Nephron progenitor cell (in vitro differentiated cells): ENCODE results near the gene MED15.
"Not testable (repeated sequence)": the region's sequence is repeated elsewhere in the genome, so short reads cannot be mapped to it uniquely, and the experiment has no call there.

Experiments used
- DNase-seq: peaks from one replicate; pipeline ENCODE4 v3.0.0; 2021
- H3K27ac Mint-ChIP-seq: 2 replicates; pipeline ENCODE4 v1.8.0; 2021; ENCODE audit warnings: mild to moderate bottlenecking, moderate library complexity, mixed read lengths
- H3K27me3 Mint-ChIP-seq: 2 replicates; pipeline ENCODE4 v1.8.0; 2021; ENCODE audit warnings: mild to moderate bottlenecking, low read depth, mixed read lengths; ENCODE audit not compliant: poor library complexity
- H3K36me3 Mint-ChIP-seq: 2 replicates; pipeline ENCODE4 v1.8.0; 2021; ENCODE audit warnings: low read depth, mixed read lengths
- H3K4me1 Mint-ChIP-seq: 2 replicates; pipeline ENCODE4 v1.8.0; 2021; ENCODE audit warnings: mixed read lengths
- H3K4me3 Mint-ChIP-seq: 2 replicates; pipeline ENCODE4 v1.8.0; 2021; ENCODE audit warnings: mild to moderate bottlenecking, moderate library complexity, mixed read lengths
- H3K9me3 Mint-ChIP-seq: 2 replicates; pipeline ENCODE4 v1.8.0; 2021; ENCODE audit warnings: mild to moderate bottlenecking, moderate library complexity, mixed read lengths
- CTCF ChIP-seq: fragments of 200-600 bp; sonication (generic); IDR thresholded peaks from 2 replicates; pipeline ENCODE4 v1.5.0; 2021; ENCODE audit warnings: antibody characterized with exemption

The MED15 gene

GRCh38 chr22:20618488-20618887, 111.1 kb downstream of the MED15 start:
- DNase-seq = no peak
- Mint-ChIP-seq H3K27ac (no peak overlapping the region), H3K27me3 (peaks cover 12% of the 10 kb centered on the region), H3K36me3 (no peaks in the 10 kb centered on the region), H3K9me3 (no peaks in the 10 kb centered on the region), H3K4me1 (peaks cover 10% of the 10 kb centered on the region), H3K4me3 (no peak overlapping the region)
- no peak for TF ChIP-seq CTCF

- Mint-ChIP-seq H3K27me3 (peaks cover 17% of the 10 kb centered on the region), H3K4me1 (peaks cover 10% of the 10 kb centered on the region), H3K36me3 (no peaks in the 10 kb centered on the region), H3K9me3 (no peaks in the 10 kb centered on the region), H3K4me3 (no peak overlapping the region), H3K27ac (no peak overlapping the region)
- TF ChIP-seq CTCF = no peak
- DNase-seq = no peak
These were observed 111.9 kb downstream of the MED15 start for GRCh38 chr22:20619045-20619892.

DNA sequence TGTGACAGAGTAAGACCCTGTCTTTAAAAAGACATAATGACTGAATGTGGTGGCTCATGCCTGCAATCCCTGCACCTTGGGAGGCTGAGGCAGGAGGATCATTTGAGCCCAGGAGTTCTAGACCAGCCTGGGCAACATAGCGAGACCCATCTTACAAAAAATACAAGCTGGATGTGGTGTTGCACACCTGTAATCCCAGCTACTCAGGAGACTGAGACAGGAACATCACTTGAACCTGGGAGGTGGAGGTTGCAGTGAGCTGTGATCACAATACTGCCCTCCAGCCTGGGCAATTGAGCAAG, 112.4 kb downstream of the MED15 start:
- H3K9me3 Mint-ChIP-seq, H3K27ac Mint-ChIP-seq, H3K36me3 Mint-ChIP-seq, DNase-seq, H3K4me3 Mint-ChIP-seq: not testable (repeated sequence)
- peaks cover 17% of the 10 kb centered on the region for H3K27me3 Mint-ChIP-seq
- H3K4me1 Mint-ChIP-seq = peaks cover 10% of the 10 kb centered on the region

- Mint-ChIP-seq H3K4me3 (no peak overlapping the region), H3K4me1 (peaks cover 5% of the 10 kb centered on the region), H3K27ac (no peak overlapping the region), H3K36me3 (no peaks in the 10 kb centered on the region), H3K27me3 (peaks cover 24% of the 10 kb centered on the region), H3K9me3 (no peaks in the 10 kb centered on the region)
- DNase-seq = no peak
- TF ChIP-seq CTCF = no peak
These were observed 113.8 kb downstream of the MED15 start for GRCh38 chr22:20621162-20621561.

- no peak for TF ChIP-seq CTCF
- no peak for DNase-seq
- H3K36me3 Mint-ChIP-seq = no peaks in the 10 kb centered on the region
These were observed 115.4 kb downstream of the MED15 start for GRCh38 chr22:20622650-20623339.

DNA sequence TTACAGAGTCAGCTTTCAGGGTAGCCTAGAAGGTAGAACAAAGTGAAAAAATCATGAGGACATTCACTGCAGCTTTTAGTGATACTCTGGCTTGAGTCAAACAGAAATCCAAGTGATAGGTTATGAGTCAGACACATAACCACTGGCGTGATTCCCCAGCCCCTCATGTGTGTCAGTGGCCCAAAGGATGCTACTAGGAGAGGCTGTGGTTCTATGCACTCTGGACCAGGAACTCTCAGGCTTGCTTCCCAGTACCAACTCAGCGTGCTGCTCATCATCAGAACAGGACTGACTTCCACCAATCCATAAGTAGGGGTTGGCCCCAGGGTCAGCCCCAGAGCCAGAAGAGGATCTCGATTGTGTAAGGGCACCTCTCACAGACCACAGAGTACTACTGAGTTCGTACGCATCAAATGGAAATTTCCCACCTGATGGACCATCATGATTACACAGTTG, 116.8 kb downstream of the MED15 start:
- TF ChIP-seq CTCF = no peak
- no peak for DNase-seq
- H3K27ac Mint-ChIP-seq = no peak overlapping the region
- no peaks in the 10 kb centered on the region for H3K36me3 Mint-ChIP-seq
- no peaks in the 10 kb centered on the region for H3K9me3 Mint-ChIP-seq
- no peak overlapping the region for H3K4me3 Mint-ChIP-seq
- H3K4me1 Mint-ChIP-seq = no peaks in the 10 kb centered on the region
- peaks cover 35% of the 10 kb centered on the region for H3K27me3 Mint-ChIP-seq

More at GRCh38 chr22:20622650-20623339, 115.4 kb downstream of the MED15 start:
- H3K27ac Mint-ChIP-seq = no peak overlapping the region
- H3K9me3 Mint-ChIP-seq = no peaks in the 10 kb centered on the region
- H3K4me1 Mint-ChIP-seq = no peaks in the 10 kb centered on the region
- H3K27me3 Mint-ChIP-seq = peaks cover 32% of the 10 kb centered on the region
- H3K4me3 Mint-ChIP-seq = no peak overlapping the region
